ENCODE results near the gene IQSEC2.

- TF ChIP-seq POLR2A (IDR thresholded peaks at IDR 0.05), result no peak
- TF ChIP-seq CTCF (IDR thresholded peaks at IDR 0.05), result no peak
Measured at GRCh38 chrX:53319614-53320542, 38.5 kb upstream of the IQSEC2 start.

Data from heart left ventricle (tissue), 13 donors.